Measurements from ENCODE around the gene NIT1. TPM values are rescaled to one million over a fixed set of nuclear protein-coding genes. Genes with fewer than 3 reads are reported as not detected.
A peak's percentile ranks its signal among the peaks of the same experiment; 100 is the strongest.

The NIT1 gene
- total and polyA plus RNA-seq, 9 of the 15 experiments (the other 6 are each of a cell fraction or from before 2014, with no cell fraction given) = 18.4 to 76.0 (median 33.7) TPM

- TF ChIP-seq ELK1 (CRISPR knock-in tag; IDR thresholded peaks at IDR 0.05) (no peak), RBM14 (IDR thresholded peaks at IDR 0.05; ENCODE audit: borderline replicate concordance, insufficient read depth, low read depth, low read length) (no peak), FOXK1 (CRISPR knock-in tag; IDR thresholded peaks at IDR 0.05; ENCODE audit: borderline replicate concordance) (no peak), FOXA1 (IDR thresholded peaks at IDR 0.05; ENCODE audit: borderline replicate concordance) (no peak), ZEB2 (IDR thresholded peaks at IDR 0.05) (no peak), MTA1 (IDR thresholded peaks at IDR 0.05; ENCODE audit: borderline replicate concordance) (no peak), FOXM1 (IDR thresholded peaks at IDR 0.05; ENCODE audit: low read depth) (no peak), FOXM1 (CRISPR knock-in tag; IDR thresholded peaks at IDR 0.05; ENCODE audit: low read depth) (no peak), NEUROD1 (IDR thresholded peaks at IDR 0.05; ENCODE audit: borderline replicate concordance, low read depth, low read length, partially characterized antibody) (no peak), ZC3H11A (IDR thresholded peaks at IDR 0.05; ENCODE audit: low read depth, low read length) (no peak), PHF20 (IDR thresholded peaks at IDR 0.05; ENCODE audit: partially characterized antibody) (peak; percentile 82), MYBL2 (IDR thresholded peaks at IDR 0.05; ENCODE audit: low read depth) (no peak), MYBL2 (CRISPR knock-in tag; IDR thresholded peaks at IDR 0.05; ENCODE audit: borderline replicate concordance) (no peak), LCOR (CRISPR knock-in tag; IDR thresholded peaks at IDR 0.05) (peak; percentile 66; the same call in 1 of the 2 replicates), CHD2 (IDR thresholded peaks at IDR 0.05; ENCODE audit: low read depth, low read length) (no peak), MED1 (CRISPR knock-in tag; IDR thresholded peaks at IDR 0.05; ENCODE audit: borderline replicate concordance) (no peak), BCOR (IDR thresholded peaks at IDR 0.05) (0 out of 2 replicates have a peak, but pooled peaks have one; percentile 9), SMARCC2 (IDR thresholded peaks at IDR 0.05; ENCODE audit: low read depth) (no peak), PRDM10 (IDR thresholded peaks at IDR 0.05; ENCODE audit: partially characterized antibody) (peak; percentile 49), NR2F6 (CRISPR knock-in tag; IDR thresholded peaks at IDR 0.05) (no peak), BRCA1 (IDR thresholded peaks at IDR 0.05) (no peak), BRCA1 (CRISPR knock-in tag; IDR thresholded peaks at IDR 0.05) (no peak), ZNF785 (CRISPR knock-in tag; IDR thresholded peaks at IDR 0.05) (no peak)
These were observed at the start of gene NIT1, which contains the start of gene PFDN2 (continued) for GRCh38 chr1:161117759-161118581.

All from K562 (cell line).